ENCODE results near the gene BLCAP. TPM values are rescaled to one million over a fixed set of nuclear protein-coding genes. Genes with fewer than 3 reads are reported as not detected.

The BLCAP gene
- total RNA-seq, 1 experiment from 2014 or later = 99.9 TPM

GRCh38 chr20:37494301-37494700 is 33.4 kb downstream of the BLCAP start:
- H3F3A ChIP-seq (ENCODE audit: insufficient read depth, low read depth) = no peaks in the 10 kb centered on the region
- BruUV-seq (replicated peaks) = no TSS peak
- H2AFZ ChIP-seq = no peak overlapping the region
- H3K4me1 ChIP-seq (replicated peaks; ENCODE audit: insufficient read depth) = no peaks in the 10 kb centered on the region
- no peak overlapping the region for H3K27ac ChIP-seq
- H3K79me2 ChIP-seq (ENCODE audit: low read depth) = no peaks in the 10 kb centered on the region
- DNase-seq = no peak
- H3K9me2 ChIP-seq (ENCODE audit: insufficient read depth) = no peaks in the 10 kb centered on the region
- intact Hi-C loops (cut with micrococcal nuclease; ENCODE audit: unreplicated experiment) = no loop called here
- peaks cover 19% of the 10 kb centered on the region for H3K27me3 ChIP-seq (ENCODE audit: insufficient read depth, low read depth)
- no peaks in the 10 kb centered on the region for H3K36me3 ChIP-seq (ENCODE audit: low read depth)
- H4K20me1 ChIP-seq (ENCODE audit: insufficient read depth) = no peaks in the 10 kb centered on the region; the same call in 1 of the 2 replicates
- no peak for TF ChIP-seq EZH2 (IDR thresholded peaks at IDR 0.05; ENCODE audit: low read depth)
- no peak for TF ChIP-seq CTCF (conservative IDR thresholded peaks at IDR 0.05)
- no peak overlapping the region for H3K4me3 ChIP-seq
- no peak overlapping the region for H3K4me2 ChIP-seq
- POLR2A ChIA-PET (ENCODE audit: unreplicated experiment) = no interaction called here
- no peaks in the 10 kb centered on the region for H3K9me3 ChIP-seq (ENCODE audit: insufficient read depth, low read depth)
- CTCF ChIA-PET = no interaction called here

DNA sequence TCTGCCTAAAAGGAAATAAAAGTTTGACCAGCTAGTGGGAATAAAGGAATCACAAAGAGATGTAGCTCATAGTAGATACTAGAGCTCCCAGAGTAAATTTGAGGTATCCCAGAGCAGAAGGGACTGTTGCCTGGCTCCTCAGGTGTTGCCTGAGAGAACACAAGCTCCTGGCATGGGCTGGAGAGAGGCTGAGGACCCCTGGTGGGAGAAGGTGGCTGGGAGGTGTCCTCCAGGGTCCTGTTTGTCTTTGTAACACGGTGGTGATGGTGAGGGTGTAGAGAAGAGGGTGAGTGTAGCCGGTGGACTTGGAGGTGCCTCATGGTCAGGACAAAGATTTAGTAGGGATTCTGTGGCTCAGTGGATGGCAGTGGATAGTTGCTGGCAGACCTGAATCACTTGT is 34.7 kb downstream of the BLCAP start:
- DNase-seq = no peak
- Histone ChIP-seq H3K79me2 (ENCODE audit: low read depth) (no peaks in the 10 kb centered on the region), H3K36me3 (ENCODE audit: low read depth) (no peaks in the 10 kb centered on the region), H3F3A (ENCODE audit: insufficient read depth, low read depth) (no peaks in the 10 kb centered on the region), H3K4me2 (no peak overlapping the region), H3K9me2 (ENCODE audit: insufficient read depth) (no peaks in the 10 kb centered on the region), H3K27me3 (ENCODE audit: insufficient read depth, low read depth) (peaks cover 33% of the 10 kb centered on the region), H2AFZ (no peak overlapping the region), H4K20me1 (ENCODE audit: insufficient read depth) (no peaks in the 10 kb centered on the region), H3K9me3 (ENCODE audit: insufficient read depth, low read depth) (no peaks in the 10 kb centered on the region), H3K4me3 (no peak overlapping the region), H3K27ac (no peak overlapping the region), H3K4me1 (replicated peaks; ENCODE audit: insufficient read depth) (no peaks in the 10 kb centered on the region)
- no TSS peak for BruUV-seq (replicated peaks)
- no peak for TF ChIP-seq EZH2 (IDR thresholded peaks at IDR 0.05; ENCODE audit: low read depth)
- TF ChIP-seq CTCF (conservative IDR thresholded peaks at IDR 0.05) = no peak
- CTCF ChIA-PET = no interaction called here
- intact Hi-C loops (cut with micrococcal nuclease; ENCODE audit: unreplicated experiment) = no loop called here
- POLR2A ChIA-PET (ENCODE audit: unreplicated experiment) = no interaction called here

GRCh38 chr20:37492096-37492625 is 35.5 kb downstream of the BLCAP start:
- Histone ChIP-seq H3K4me3 (no peak overlapping the region), H3K36me3 (ENCODE audit: low read depth) (no peaks in the 10 kb centered on the region), H3K4me1 (replicated peaks; ENCODE audit: insufficient read depth) (no peaks in the 10 kb centered on the region), H3K27me3 (ENCODE audit: insufficient read depth, low read depth) (peaks cover 40% of the 10 kb centered on the region), H3F3A (ENCODE audit: insufficient read depth, low read depth) (no peaks in the 10 kb centered on the region), H3K27ac (no peak overlapping the region), H3K9me3 (ENCODE audit: insufficient read depth, low read depth) (no peaks in the 10 kb centered on the region), H3K79me2 (ENCODE audit: low read depth) (no peaks in the 10 kb centered on the region), H3K9me2 (ENCODE audit: insufficient read depth) (no peaks in the 10 kb centered on the region), H4K20me1 (ENCODE audit: insufficient read depth) (no peaks in the 10 kb centered on the region), H3K4me2 (no peak overlapping the region), H2AFZ (no peak overlapping the region)
- ChIA-PET POLR2A (ENCODE audit: unreplicated experiment) (no interaction called here), CTCF (no interaction called here)
- BruUV-seq (replicated peaks) = no TSS peak
- intact Hi-C loops (cut with micrococcal nuclease; ENCODE audit: unreplicated experiment) = no loop called here
- DNase-seq = no peak
- no peak for TF ChIP-seq EZH2 (IDR thresholded peaks at IDR 0.05; ENCODE audit: low read depth)
- TF ChIP-seq CTCF (conservative IDR thresholded peaks at IDR 0.05) = no peak

All from PC-9 (cell line).